ENCODE measurements around the gene KCTD17. TPM values are rescaled to one million over a fixed set of nuclear protein-coding genes. Genes with fewer than 3 reads are reported as not detected.
A peak's percentile ranks its signal among the peaks of the same experiment; 100 is the strongest.

Gene KCTD17
- total and polyA plus RNA-seq, 2 of the 13 experiments (the other 11 are each of a cell fraction or from before 2014, with no cell fraction given) = 5.3 to 11.7 TPM

GRCh38 chr22:37021710-37022482, 29.6 kb upstream of the KCTD17 start (continued):
- TF ChIP-seq ZBTB37 (CRISPR knock-in tag; IDR thresholded peaks at IDR 0.05) = no peak
- TF ChIP-seq NFIB (CRISPR knock-in tag; IDR thresholded peaks at IDR 0.05; ENCODE audit: borderline replicate concordance) = no peak
- TF ChIP-seq ETS1 (CRISPR knock-in tag; IDR thresholded peaks at IDR 0.05) = no peak
- TF ChIP-seq ARID4A (CRISPR knock-in tag; IDR thresholded peaks at IDR 0.05; ENCODE audit: borderline replicate concordance) = peak; percentile 18; the same call in 1 of the 2 replicates
- TF ChIP-seq ZNF350 (CRISPR knock-in tag; IDR thresholded peaks at IDR 0.05; ENCODE audit: borderline replicate concordance, low read depth) = peak; percentile 22; the same call in 1 of the 2 replicates
- TF ChIP-seq TEAD3 (CRISPR knock-in tag; optimal IDR thresholded peaks at IDR 0.05; ENCODE audit: borderline replicate concordance) = no peak
- TF ChIP-seq ZNF788 (CRISPR knock-in tag; IDR thresholded peaks at IDR 0.05; ENCODE audit: borderline replicate concordance) = peak; percentile 27; the same call in 1 of the 2 replicates
- TF ChIP-seq XRCC5 (optimal IDR thresholded peaks at IDR 0.05; ENCODE audit: low read length) = peak; percentile 79
- no peak for TF ChIP-seq SNAPC4 (CRISPR knock-in tag; IDR thresholded peaks at IDR 0.05)
- peak; percentile 50; the same call in 1 of the 2 replicates for TF ChIP-seq ZMYM3 (CRISPR knock-in tag; IDR thresholded peaks at IDR 0.05)
- TF ChIP-seq ZNF501 (CRISPR knock-in tag; IDR thresholded peaks at IDR 0.05) = no peak
- TF ChIP-seq ZBTB10 (CRISPR knock-in tag; IDR thresholded peaks at IDR 0.05; ENCODE audit: borderline replicate concordance) = peak; percentile 86; the same call in 1 of the 2 replicates
